SU-DHL-6 (cell line): ENCODE measurements around the gene PHAX.

Experiments
- H2AFZ ChIP-seq: fragments of 200-600 bp; sonication (generic); 2 replicates; pipeline ENCODE4 v1.6.1; 2014; ENCODE audit warnings: low read depth, mild to moderate bottlenecking, moderate library complexity, mixed read lengths, antibody characterized with exemption, low read length; ENCODE audit not compliant: severe bottlenecking
- H3F3A ChIP-seq: fragments of 200-600 bp; shearing (Covaris generic); 2 replicates; pipeline ENCODE4 v1.6.0; 2016; ENCODE audit warnings: antibody characterized with exemption, mild to moderate bottlenecking; ENCODE audit not compliant: insufficient read depth
- H3K27ac ChIP-seq: fragments of 200-600 bp; sonication (generic); 2 replicates; pipeline ENCODE4 v1.5.1; 2016; ENCODE audit warnings: low read depth, mild to moderate bottlenecking, low read length, moderate library complexity, mixed read lengths
- H3K27me3 ChIP-seq: fragments of 200-600 bp; sonication (generic), shearing (Covaris generic); 2 replicates; pipeline ENCODE4 v1.6.0; 2014; ENCODE audit warnings: mild to moderate bottlenecking, low read length
- H3K36me3 ChIP-seq: fragments of 200-600 bp; sonication (generic); 2 replicates; pipeline ENCODE4 v1.6.1; 2014; ENCODE audit warnings: mild to moderate bottlenecking, low read length, mixed read lengths
- H3K4me2 ChIP-seq: fragments of 300-600, 200-600 bp; shearing (Covaris generic), sonication (generic); 2 replicates; pipeline ENCODE4 v1.6.0; 2014; ENCODE audit warnings: low read length, low read depth, mild to moderate bottlenecking; ENCODE audit not compliant: poor library complexity, severe bottlenecking
- H3K4me3 ChIP-seq: fragments of 200-600 bp; sonication (generic); 2 replicates; pipeline ENCODE4 v1.5.1; 2014; ENCODE audit warnings: antibody characterized with exemption, low read length, mild to moderate bottlenecking, mixed read lengths; ENCODE audit not compliant: insufficient read depth, poor library complexity, severe bottlenecking
- H3K79me2 ChIP-seq: fragments of 200-600 bp; sonication (generic); 2 replicates; pipeline ENCODE4 v1.6.1; 2014; ENCODE audit warnings: mild to moderate bottlenecking, low read length, moderate library complexity; ENCODE audit not compliant: insufficient read depth
- H3K9ac ChIP-seq: fragments of 200-600 bp; sonication (generic); 2 replicates; pipeline ENCODE4 v1.7.0; 2014; ENCODE audit warnings: mild to moderate bottlenecking, low read length
- H3K9me2 ChIP-seq: fragments of 200-600 bp; sonication (generic); replicated peaks from 2 replicates; pipeline ENCODE4 v1.6.1; 2014; ENCODE audit warnings: low read length; ENCODE audit not compliant: insufficient read depth
- H3K9me3 ChIP-seq: fragments of 200-600 bp; sonication (generic); 2 replicates; pipeline ENCODE4 v1.6.1; 2014; ENCODE audit warnings: low read length, mixed read lengths; ENCODE audit not compliant: insufficient read depth
- H4K20me1 ChIP-seq: fragments of 200-600 bp; sonication (generic); 2 replicates; pipeline ENCODE4 v1.6.1; 2014; ENCODE audit warnings: low read depth, mild to moderate bottlenecking, antibody characterized with exemption, low read length, moderate library complexity, mixed read lengths
- CTCF ChIP-seq: fragments of 200-600 bp; sonication (generic); IDR thresholded peaks from one replicate; pipeline ENCODE4 v1.5.1; 2017; ENCODE audit warnings: antibody characterized with exemption, mild to moderate bottlenecking, low read length, moderate library complexity; ENCODE audit not compliant: insufficient read depth, poor library complexity, severe bottlenecking
- EZH2phosphoT487 ChIP-seq: fragments of 200-600 bp; sonication (generic), shearing (Covaris generic); conservative IDR thresholded peaks from 2 replicates; pipeline ENCODE4 v1.6.1; 2018; ENCODE audit warnings: mild to moderate bottlenecking, antibody characterized with exemption, low read length, moderate library complexity, mixed read lengths

The PHAX gene

GRCh38 chr5:126561908-126562307, 38.8 kb upstream of the PHAX start:
- no peak overlapping the region for H2AFZ ChIP-seq
- H3K9me2 ChIP-seq = no peaks in the 10 kb centered on the region
- H3K9me3 ChIP-seq = no peaks in the 10 kb centered on the region
- H3K36me3 ChIP-seq = no peaks in the 10 kb centered on the region
- H3F3A ChIP-seq = no peaks in the 10 kb centered on the region
- no peaks in the 10 kb centered on the region for H3K27me3 ChIP-seq
- no peaks in the 10 kb centered on the region for H3K79me2 ChIP-seq
- H3K9ac ChIP-seq = no peak overlapping the region
- H3K4me2 ChIP-seq = no peak overlapping the region
- no peak overlapping the region for H3K27ac ChIP-seq
- no peak for TF ChIP-seq EZH2phosphoT487
- TF ChIP-seq CTCF = no peak
- H3K4me3 ChIP-seq = no peak overlapping the region
- no peaks in the 10 kb centered on the region for H4K20me1 ChIP-seq

GRCh38 chr5:126562823-126563222, 37.9 kb upstream of the PHAX start:
- TF ChIP-seq EZH2phosphoT487 (no peak), CTCF (no peak)
- Histone ChIP-seq H3K9me2 (no peaks in the 10 kb centered on the region), H2AFZ (no peak overlapping the region), H3K36me3 (no peaks in the 10 kb centered on the region), H4K20me1 (no peaks in the 10 kb centered on the region), H3F3A (no peaks in the 10 kb centered on the region), H3K27ac (no peak overlapping the region), H3K9me3 (no peaks in the 10 kb centered on the region), H3K9ac (no peak overlapping the region), H3K27me3 (no peaks in the 10 kb centered on the region), H3K4me2 (no peak overlapping the region), H3K79me2 (no peaks in the 10 kb centered on the region), H3K4me3 (no peak overlapping the region)

- no peaks in the 10 kb centered on the region for H3K79me2 ChIP-seq
- no peak overlapping the region for H3K9ac ChIP-seq
- H3K4me3 ChIP-seq = no peak overlapping the region
- H3K27me3 ChIP-seq = no peaks in the 10 kb centered on the region
- TF ChIP-seq EZH2phosphoT487 (no peak), CTCF (no peak)
- H3K9me2 ChIP-seq = no peaks in the 10 kb centered on the region
- H3K9me3 ChIP-seq = no peaks in the 10 kb centered on the region
- no peak overlapping the region for H3K27ac ChIP-seq
- no peaks in the 10 kb centered on the region for H3F3A ChIP-seq
- H3K4me2 ChIP-seq = no peak overlapping the region
- H4K20me1 ChIP-seq = no peaks in the 10 kb centered on the region
- H2AFZ ChIP-seq = no peak overlapping the region
- H3K36me3 ChIP-seq = no peaks in the 10 kb centered on the region
These were observed 32.5 kb upstream of the PHAX start for GRCh38 chr5:126568206-126568755.
